IPS-NIHi7 (cell line): Measurements from ENCODE around the gene RPS15.
"Not testable (repeated sequence)": the region's sequence is repeated elsewhere in the genome, so short reads cannot be mapped to it uniquely, and the experiment has no call there.

Experiments used
- DNase-seq: peaks from one replicate; pipeline ENCODE4 v3.0.0; 2012; ENCODE audit warnings: mixed read lengths; ENCODE audit errors: extremely low spot score

Gene RPS15

DNA sequence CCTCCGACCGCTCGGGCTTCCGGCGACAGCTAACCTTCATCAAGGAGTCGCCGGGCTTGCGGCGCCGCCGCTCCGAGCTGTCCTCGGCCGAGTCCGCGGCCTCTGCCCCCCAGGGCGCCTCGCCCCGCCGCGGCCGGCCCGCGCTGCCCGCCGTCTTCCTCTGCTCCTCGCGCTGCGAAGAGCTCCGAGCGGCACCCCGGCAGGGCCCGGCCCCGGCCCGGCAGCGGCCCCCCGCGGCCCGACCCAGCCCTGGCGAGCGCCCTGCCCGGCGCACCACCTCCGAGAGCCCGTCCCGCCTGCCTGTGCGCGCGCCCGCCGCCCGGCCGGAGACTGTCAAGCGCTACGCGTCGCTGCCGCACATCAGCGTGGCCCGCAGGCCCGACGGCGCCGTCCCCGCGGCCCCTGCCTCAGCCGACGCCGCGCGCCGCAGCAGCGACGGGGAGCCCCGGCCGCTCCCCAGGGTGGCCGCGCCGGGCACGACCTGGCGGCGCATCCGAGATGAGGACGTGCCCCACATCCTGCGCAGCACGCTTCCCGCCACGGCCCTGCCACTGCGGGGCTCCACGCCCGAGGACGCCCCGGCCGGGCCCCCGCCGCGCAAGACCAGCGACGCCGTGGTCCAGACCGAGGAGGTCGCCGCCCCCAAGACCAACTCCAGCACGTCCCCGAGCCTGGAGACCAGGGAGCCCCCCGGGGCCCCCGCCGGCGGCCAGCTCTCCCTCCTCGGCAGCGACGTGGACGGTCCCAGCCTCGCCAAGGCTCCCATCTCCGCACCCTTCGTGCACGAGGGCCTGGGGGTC is 31.3 kb downstream of the RPS15 start:
- peak; percentile 29 for DNase-seq

DNA sequence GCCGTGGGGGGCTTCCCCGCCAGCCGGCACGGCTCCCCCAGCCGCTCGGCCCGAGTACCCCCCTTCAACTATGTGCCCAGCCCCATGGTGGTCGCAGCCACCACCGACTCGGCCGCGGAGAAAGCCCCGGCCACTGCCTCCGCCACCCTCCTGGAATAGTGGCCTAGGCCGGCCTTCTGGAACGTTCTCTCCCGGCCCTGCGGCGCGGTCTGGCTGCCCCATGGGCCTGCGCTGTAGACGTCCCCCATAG is 31.8 kb downstream of the RPS15 start:
- DNase-seq = no peak

DNA sequence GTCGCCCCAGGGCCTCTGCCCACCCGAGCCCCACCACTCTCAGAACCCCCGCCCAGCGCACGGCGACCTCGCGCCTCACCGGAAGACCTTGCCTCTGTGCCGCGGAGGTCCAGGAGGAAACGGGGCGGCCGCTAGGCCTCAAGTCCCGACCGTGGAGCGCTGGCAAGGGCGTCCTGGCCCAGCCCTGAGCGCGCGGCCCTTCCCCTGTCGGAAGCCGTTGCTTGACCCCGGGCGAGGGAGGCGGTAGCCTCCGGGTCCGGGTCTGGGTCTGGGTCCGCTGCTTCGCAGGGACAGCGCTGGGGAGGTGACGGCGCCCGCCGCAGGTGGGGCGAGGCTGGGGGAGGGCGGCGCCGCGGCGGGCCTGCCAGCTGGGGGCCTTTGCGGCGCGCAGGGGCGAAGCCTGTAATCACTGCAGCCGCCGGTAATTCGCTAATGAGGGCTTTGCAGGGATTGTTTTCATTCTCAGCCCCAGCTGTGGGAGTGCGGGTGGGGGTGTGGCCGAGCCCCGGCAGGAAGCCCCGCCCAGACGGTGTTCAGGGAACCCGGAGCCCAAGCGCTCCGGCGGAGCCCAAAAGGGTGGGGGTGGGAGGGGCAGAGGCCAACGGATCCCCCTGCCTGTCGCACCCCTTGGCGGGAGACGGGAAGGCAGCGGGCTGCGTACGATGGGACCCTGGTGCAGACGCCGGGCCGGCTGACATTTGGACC is 32.3 kb downstream of the RPS15 start:
- DNase-seq = peak; percentile 74

DNA sequence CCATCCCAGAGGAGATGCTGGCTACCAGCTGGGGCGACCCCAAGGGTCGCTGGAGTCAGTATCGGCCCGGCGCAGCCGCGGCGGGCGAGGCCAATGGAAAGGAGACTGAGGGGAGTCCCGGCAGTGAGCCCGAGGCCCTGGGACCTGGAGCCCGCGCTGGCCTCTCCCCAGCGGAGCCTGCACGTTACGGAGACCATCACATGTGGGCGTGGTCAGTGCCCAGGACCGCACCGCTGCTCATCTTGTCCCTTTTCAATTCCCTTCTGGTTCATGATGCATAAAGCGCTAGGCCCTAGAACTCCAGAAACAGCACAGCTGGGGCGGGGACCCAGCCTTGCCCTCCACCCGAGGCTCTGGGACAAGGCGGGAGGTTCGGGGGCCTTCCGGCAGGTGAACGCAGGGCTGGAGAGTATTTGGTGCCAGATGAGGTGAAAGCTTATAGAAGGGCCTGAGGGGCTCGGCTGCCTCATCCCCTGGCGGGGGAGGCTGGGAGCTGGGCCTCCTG is 32.9 kb downstream of the RPS15 start:
- DNase-seq = peak; percentile 64

DNA sequence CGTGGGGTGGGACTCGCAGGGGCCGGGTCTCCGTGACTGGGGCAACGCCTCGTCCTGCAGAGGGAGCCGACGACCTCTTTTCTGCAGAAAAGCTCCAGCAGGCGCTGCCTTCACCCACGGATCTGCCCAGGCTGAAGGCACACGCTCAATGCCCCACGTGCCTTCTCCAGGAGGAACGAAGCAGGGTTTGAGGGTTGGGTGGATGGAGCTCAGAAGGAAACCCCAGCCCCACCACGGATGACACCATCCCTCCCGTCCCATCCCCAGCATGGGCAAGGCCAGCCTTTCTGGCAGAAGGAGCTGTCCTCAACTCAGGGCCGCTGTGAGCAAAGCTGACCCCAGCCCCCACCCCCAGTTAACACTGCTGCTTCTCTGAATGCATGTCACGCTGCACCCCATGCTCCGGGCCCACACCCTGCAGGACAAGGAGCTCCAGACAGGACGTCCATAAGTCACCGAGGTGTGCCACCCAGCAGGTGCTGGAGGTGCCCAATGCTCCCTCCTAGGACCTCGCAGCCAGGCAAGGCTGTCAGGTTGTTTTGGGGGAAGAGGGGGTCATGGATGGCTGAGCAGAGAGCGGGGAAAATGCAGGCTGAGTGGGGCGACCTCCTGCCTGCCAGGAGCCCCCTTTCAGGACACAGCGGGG is 33.4 kb downstream of the RPS15 start:
- DNase-seq = no peak

GRCh38 chr19:1472231-1473084 is 34.3 kb downstream of the RPS15 start:
- no peak for DNase-seq

GRCh38 chr19:1473085-1473851 is 35.1 kb downstream of the RPS15 start:
- DNase-seq = no peak

DNA sequence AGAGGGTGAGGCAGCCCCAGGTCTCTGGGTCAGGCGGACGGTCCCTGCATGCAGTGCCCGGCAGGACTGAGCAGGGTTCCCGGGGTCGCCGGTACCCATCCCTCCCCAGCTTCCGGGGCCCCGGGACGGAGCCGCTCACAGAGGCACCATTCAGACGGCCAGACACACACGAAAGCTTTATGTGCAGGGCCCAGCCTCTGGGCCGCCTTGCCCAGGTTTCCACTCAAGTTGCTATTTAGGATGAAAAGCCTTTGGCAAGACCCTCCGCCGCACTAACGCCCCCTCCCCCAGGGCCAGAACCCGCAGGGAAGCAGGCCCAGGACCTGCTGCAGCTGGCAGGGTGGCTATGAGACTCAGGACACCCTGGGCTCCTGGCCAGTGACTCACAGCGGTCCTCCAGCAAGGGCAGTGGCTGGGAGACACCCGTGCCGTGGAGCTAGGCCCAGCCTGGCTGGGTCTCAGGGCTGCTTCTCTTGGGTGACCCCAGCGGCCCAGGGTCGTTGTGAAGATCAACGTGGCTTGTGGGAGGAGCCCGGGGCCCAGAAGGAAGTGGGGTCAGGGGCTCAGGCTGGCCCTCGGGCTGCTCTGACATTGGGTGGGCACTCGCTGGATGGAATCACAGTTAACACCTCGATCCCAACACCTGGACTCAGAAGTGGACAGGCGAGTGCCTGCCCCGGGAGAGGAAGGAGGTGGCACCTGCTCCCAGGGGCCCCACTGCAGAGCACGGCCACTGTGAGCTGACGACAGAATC is 36.0 kb downstream of the RPS15 start:
- DNase-seq = no peak

DNA sequence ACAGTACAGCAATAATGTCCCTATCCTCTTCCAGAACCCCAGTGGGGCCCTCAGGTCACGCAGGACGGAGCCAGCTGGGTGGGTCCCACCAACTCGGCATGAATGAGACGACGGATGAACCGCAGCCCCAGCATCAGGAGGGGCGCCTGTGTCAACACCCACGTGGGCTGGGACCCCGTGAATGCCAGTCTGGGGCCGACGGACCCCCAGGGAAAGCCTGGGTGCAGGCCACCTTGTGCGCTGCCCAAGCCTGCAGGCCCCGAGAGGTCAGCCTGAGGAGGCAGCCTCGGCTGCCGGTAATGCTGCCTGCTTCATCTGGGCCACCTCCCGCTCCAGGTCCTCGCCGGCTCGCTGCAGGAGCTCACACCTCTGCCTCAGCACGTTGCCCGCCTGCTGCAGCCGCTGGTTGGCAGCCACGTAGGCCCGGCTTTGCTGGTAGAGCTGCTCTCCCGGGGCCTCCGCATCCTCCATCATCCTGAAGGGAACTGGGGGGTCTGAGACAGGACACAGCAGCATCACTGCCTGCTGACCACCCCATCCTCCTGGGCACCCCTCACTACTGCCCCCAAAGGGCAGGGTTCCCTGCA is 36.7 kb downstream of the RPS15 start:
- no peak for DNase-seq

GRCh38 chr19:1475751-1476437 is 37.7 kb downstream of the RPS15 start:
- no peak for DNase-seq

- DNase-seq = not testable (repeated sequence)
Measured at GRCh38 chr19:1477056-1477455, 38.9 kb downstream of the RPS15 start.

DNA sequence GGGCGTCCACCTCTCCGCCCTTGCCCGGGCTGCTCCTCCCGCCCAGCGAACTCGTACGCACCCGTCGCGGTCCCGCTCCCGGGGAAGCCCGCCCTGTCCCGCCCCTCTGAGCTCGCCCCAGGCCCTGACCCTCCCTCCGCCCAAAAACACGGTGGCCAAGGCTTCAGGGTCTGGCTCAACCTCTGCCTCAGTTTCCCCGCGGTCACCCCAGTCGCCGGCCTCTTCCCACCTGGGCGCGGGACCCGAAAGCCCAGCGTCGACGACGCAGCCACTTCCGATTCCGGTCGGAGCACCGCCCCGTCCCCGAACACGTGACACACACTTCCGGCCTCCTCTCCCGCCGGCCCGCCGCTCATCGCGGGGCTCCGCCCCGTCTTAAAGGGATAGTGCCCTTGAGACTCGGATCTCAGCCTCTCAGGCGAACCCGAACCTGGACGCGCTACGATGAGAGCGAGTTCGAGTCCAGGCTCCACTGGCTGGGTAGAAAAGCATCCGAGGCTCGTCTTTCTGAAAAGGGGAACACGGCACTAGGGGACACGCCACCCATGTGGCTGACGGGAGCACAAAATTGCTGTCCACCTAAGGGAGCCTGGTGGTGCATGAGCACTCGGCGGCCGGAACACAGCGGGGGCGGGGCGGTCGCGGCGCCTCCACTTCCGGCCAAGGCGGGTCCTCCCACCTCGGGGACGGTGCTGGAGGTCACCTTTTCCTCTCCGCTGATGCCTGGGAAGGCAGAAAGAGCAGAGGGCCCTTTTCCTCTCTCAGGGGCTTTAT is 40.9 kb downstream of the RPS15 start, which contains the start of gene C19orf25:
Gene C19orf25 (minus strand): TSS at position 282 of the 774 bp plus-strand sequence. CDS start 312 bp downstream, outside the sequence.
- DNase-seq = peak; percentile 94

DNA sequence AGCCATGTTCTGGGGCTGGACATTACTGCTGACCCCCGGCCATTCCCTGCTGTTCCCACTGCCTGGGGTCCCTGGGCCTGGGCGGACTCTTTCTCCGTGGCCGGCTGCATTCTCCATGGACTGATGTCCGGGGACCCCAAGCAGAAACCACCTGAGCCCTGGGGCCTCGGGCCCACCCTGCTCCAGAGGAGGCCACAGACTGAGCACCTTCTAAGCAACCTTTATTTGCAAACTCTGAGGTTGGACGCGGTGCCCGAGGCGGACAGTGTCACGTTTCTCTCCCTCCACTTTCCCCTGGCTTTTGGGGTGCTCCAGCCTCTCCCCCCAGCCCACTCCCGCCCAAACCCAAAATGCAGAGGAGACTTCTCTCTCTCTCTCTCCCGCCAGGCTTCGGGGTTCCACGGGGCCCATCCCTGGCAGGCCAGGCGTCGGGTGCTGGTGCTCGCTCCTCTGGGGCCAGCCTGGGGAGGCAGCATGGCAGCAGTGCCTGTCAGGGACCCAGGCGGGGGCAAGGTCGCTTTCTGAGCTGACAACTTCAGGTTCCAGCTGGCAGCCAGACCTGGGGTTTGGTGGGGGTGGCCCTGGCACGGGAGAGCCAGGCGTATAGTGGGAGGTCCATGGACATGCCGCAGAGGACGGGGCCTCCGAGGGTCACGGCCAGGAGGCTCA is 43.2 kb downstream of the RPS15 start:
- no peak for DNase-seq

DNA sequence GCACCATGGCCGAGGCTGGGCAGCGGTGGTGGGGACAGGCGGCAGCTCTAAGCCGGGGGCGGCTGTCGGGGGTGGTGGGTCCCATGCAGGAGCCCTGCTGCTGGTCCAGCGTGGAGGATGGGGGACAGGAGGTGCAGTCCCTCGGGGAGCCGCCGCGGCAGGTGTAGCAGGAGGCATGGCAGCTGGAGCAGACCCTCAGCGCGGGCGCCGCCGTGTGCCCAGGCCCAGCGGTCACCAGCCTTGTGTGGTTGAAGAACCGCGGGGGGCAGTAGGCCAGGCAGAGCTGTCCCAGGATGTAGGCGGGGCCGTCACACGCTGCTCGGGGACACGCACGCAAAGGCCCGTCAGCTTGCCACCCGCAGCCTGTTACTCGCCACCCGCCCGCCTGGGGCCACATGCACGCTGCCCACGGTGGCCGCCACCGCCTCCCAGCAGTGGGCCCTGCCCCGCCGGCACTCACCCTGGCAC is 43.7 kb downstream of the RPS15 start:
- no peak for DNase-seq

GRCh38 chr19:1482361-1483130 is 44.4 kb downstream of the RPS15 start:
- no peak for DNase-seq

GRCh38 chr19:1483131-1483978 is 45.2 kb downstream of the RPS15 start:
- DNase-seq = no peak
